HG03571 (cell line): ENCODE data around the gene MED16.
"Not testable (repeated sequence)": the region's sequence is repeated elsewhere in the genome, so short reads cannot be mapped to it uniquely, and the experiment has no call there.

ENCODE experiments used
- ATAC-seq: cut with Tn5 transposase; IDR thresholded peaks from one replicate; pipeline ENCODE4 v1.9.1; 2021; ENCODE audit not compliant: unreplicated experiment

MED16 gene

DNA sequence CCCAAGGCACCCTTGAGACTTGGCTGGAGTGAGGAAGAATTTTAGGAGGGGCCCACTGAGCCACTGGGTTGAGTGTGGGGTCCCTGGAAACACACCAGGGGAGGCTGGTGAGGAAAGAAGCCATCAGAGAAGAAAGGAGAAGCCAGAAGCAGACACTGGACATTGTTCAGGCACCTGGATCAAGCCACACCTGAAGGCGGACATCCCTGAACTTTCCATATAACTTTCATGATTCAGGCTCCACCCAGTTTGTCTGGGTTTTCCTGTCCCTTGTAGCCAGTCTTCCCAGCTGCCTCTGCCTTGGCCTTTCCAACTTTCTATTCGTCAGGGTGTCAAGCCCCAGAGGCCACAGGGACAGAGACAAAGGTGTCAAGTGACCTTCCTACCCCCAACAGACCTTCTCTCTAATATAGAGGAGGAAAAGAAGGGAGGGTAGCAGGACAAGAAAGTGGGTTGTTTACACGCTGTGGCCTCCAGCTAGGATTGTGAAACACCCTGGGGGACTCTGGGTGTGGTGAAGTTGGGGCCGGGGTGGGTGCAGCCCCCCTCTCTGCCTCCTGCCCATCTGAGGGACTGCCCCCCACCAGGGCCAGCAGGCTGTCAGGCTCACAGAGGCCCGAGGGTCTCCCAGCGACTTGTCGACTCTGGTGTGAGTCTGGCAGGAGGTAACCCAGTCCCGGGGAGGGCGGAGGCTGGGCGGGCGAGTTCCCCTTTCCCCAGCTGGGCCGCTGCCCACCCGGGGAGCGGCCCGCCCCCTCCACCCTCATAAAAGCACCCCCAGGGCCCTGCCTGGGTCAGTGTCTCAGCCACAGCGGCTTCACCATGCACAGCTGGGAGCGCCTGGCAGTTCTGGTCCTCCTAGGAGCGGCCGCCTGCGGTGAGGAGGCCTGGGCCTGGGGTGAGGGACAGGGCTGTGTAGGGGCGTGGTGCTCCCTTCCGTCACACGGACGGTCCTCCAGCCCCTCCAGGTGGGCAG is 33.8 kb downstream of the MED16 start, which contains the start of gene CFD:
CFD (plus strand) TSS at position 797 of the 976 bp plus-strand sequence; CDS start at position 823, 26 bp downstream.
- no peak for ATAC-seq

DNA sequence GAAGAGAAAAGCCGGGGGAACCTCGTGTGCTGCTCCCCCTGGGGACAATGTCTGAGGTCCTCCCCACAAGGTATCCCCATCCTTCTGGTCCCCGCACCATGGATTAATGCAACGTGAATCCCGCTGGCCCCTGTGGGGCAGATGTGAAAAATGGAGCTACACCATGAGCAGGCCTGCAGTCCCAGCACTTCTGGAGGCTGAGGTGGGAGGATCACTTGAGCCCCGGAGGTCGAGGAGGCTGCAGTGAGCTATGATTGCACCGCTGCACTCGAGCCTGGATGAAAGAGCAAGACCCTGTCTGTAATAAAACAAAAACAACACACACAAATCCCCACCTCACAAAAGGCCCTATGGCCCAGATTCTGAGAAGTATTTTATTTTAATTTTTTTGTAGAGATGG is 34.7 kb downstream of the MED16 start:
- ATAC-seq, result no peak

GRCh38 chr19:855566-856120 is 37.3 kb downstream of the MED16 start:
- ATAC-seq, result no peak

- no peak for ATAC-seq
Measured at GRCh38 chr19:855142-855541, 37.8 kb downstream of the MED16 start.

DNA sequence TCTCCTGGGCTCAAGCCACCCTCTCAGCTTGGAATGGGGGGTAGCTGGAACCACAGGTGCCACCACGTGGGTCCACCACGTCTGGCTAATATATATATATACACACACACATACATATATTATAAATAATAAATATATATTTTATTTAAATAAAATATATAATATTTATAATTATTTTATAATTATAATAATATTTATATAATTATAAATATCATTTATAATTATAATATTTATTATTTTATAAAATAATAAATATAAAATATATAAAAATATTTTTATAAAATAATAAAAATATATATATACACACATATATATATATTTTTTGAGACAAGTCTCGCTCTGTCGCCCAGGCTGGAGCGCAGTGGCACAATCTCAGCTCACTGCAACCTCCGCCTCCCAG is 38.4 kb downstream of the MED16 start:
- ATAC-seq, result no peak

DNA sequence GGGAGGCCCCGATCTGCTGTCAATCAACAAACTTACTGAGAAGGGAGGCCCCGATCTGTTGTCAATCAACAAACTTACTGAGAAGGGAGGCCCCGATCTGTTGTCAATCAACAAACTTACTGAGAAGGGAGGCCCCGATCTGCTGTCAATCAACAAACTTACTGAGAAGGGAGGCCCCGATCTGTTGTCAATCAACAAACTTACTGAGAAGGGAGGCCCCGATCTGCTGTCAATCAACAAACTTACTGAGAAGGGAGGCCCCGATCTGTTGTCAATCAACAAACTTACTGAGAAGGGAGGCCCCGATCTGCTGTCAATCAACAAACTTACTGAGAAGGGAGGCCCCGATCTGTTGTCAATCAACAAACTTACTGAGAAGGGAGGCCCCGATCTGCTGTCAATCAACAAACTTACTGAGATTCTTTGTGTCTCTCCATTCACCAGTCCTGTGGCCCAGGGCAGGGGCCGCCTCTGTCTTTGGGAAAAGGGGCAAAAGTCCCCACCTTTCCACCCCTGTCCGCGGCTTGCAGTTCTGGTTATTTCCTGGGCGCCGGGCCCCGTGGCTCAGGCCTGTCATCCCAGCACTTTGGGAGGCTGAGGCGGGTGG is 39.3 kb downstream of the MED16 start:
- not testable (repeated sequence) for ATAC-seq

- no peak for ATAC-seq
Measured at GRCh38 chr19:853014-853585, 39.9 kb downstream of the MED16 start.

GRCh38 chr19:852136-853013 is 40.6 kb downstream of the MED16 start, which contains the start of gene ELANE:
TSS of gene ELANE (plus strand) at chr19:852303. CDS start at chr19:852329, 26 bp downstream.
- ATAC-seq, result no peak

DNA sequence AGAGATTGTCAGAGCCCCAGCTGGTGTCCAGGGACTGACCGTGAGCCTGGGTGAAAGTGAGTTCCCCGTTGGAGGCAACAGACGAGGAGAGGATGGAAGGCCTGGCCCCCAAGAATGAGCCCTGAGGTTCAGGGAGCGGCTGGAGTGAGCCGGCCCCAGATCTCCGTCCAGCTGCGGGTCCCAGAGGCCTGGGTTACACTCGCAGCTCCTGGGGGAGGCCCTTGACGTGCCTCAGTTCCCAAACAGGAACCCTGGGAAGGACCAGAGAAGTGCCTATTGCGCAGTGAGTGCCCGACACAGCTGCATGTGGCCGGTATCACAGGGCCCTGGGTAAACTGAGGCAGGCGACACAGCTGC is 42.0 kb downstream of the MED16 start:
- ATAC-seq, result no peak

DNA sequence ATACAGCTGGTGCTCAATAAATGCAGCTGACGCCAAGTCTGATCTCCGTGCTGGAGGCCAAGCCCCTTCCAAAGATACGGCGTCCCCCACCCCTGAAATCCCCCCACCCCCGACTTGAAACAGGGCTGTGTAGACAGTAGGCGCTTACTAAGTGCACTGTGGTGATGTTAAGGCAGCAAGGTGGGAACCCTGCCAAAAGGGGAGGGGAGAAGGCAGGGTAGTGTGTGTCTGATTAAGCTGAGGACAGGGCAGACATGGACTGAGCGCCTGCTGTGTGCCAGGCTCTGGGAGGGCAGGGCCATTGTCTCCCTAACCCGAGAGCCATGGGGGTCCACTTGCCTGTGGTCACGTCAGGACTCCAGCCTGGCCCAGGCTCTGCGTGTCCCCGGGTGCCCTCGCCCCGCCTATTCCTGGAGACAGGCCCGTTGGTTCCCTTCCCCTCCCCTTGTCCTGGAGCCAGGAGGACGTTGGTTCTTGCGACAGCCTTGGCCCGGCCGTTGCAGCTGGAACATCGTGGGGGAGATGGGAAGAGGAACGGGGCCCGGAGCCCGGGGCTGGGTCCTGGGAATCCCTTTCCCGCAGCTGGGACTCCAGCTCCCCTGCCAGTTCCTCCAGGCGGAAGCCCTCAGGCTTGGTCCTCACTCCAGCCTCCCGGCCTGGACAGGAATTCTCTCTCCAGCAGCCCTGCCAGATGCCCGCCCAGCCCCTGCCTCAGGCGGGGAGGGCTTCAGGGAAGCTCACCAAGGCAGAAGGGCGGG is 42.6 kb downstream of the MED16 start:
- ATAC-seq, result no peak

GRCh38 chr19:849195-849594 is 43.8 kb downstream of the MED16 start:
- ATAC-seq, result not testable (repeated sequence)

- no peak for ATAC-seq
Measured at GRCh38 chr19:848386-848921, 44.5 kb downstream of the MED16 start.

DNA sequence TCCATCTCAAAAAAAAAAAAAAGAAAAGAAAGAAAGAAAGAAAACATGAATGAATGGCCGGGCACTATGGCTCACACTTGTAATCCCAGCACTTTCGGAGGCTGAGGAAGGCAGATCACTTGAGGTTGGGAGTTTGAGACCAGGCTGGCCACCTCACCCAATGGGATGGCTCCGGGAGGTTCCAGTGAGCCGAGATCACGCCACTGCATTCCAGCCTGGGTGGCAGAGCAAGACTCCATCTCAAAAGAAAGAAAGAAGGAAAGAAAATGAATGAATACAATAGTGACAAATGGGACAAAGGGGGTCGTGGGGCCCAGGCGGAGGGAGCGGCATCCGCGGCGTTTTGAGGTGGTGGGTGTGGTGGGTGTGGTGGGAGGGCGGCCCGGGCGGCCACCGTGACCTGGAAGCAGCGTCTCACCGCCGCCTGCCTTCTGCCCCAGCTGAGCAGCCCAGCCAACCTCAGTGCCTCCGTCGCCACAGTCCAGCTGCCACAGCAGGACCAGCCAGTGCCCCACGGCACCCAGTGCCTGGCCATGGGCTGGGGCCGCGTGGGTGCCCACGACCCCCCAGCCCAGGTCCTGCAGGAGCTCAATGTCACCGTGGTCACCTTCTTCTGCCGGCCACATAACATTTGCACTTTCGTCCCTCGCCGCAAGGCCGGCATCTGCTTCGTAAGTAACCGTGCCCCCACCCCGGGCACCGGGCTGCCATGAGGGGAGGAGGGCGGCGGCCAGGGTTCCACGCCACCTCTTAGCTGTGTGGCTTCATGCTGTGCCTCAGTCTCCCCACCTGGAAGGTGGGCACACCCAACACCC is 47.1 kb downstream of the MED16 start:
- ATAC-seq, result no peak

DNA sequence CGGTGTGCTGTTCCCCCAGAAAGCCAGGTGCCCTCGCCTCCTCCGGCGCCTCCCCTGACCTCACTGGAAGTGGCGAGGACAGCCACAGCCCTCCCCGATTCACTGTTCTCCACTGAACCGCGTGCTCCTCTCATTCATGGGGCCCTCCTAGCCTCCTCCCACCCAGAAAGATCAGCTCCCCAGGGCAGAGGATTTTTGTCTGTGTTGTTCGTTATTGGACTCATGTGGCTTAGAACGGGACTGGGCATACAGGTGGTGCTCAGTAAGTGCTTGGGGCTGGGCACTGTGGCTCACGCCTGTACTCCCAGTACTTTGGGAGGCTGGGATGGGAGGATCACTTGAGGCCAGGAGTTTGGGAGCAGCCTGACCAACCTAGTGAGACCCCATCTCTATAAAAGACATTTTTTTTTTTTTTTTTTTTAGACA is 48.4 kb downstream of the MED16 start:
- ATAC-seq, result no peak

GRCh38 chr19:843836-844545 is 49.0 kb downstream of the MED16 start:
- ATAC-seq, result no peak

DNA sequence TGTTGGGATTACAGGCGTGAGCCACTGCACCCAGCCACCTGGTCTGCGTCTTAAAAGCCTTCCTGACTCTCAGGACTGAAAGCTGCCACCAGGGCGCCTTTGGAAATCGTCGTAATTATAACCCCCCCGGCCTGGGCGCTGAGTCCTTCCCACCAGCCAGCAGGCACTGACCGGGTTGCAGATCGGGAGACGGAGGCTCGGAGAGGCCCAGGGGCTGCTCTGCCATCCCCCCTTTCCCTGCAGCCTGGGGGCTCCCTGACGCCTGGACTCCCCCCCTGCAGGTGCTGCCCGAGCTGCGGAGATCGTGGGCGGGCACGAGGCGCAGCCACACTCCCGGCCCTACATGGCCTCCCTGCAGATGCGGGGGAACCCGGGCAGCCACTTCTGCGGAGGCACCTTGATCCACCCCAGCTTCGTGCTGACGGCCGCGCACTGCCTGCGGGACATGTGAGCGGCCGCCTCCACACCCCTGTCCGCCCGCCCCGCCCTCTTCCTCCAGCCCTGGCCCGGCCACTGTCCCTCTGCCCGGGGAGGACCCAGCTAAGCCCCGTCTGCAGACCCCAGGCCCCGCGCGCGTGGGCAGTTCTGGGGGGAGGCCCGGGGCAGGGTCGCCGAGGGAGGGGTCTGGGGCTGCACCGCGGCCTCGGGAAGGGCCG is 49.7 kb downstream of the MED16 start:
- no peak for ATAC-seq

DNA sequence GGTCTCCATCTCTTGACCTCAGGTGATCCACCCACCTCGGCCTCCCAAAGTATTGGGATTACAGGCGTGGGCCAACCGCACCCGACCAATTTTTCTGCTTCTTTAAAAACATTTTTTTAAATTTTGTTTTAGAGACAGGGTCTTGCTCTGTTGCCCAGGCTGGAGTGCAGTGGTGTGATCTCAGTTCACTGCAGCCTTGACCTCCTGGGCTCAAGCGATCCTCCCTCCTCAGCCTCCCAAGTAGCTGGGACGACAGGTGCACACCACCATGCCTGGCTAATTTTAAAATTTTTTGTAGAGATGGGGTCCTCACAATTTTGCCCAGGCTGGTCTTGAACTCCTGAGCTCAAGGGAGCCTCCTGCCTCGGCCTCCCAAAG is 50.2 kb downstream of the MED16 start:
- not testable (repeated sequence) for ATAC-seq
